NCI-H2171 treated with DMSO at 0.1 percent for 48 hours (cell line): ENCODE data around the gene FCHSD1.
"Not testable (repeated sequence)": the region's sequence is repeated elsewhere in the genome, so short reads cannot be mapped to it uniquely, and the experiment has no call there.

ENCODE experiments used
- DNase-seq: peaks from one replicate; lab custom pipeline; 2025; lab: John Stamatoyannopoulos, UW

The FCHSD1 gene

DNA sequence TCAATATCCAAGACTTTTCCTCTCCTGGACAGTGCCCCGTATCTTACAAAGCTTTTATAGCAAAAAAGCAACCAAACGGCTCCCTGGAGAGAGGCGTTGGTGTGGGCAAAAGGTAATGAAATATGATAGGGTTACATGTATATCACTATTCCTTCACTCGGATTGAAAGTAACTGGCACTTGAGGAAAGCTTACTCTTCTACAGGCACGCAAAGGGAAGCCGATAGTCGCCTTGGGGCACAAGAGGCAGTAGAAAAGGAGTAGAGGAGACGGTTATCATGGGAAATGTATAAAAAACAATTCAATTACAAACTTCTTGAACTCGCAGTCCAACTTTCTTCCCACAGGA, 33.6 kb downstream of the FCHSD1 start:
- no peak for DNase-seq

DNA sequence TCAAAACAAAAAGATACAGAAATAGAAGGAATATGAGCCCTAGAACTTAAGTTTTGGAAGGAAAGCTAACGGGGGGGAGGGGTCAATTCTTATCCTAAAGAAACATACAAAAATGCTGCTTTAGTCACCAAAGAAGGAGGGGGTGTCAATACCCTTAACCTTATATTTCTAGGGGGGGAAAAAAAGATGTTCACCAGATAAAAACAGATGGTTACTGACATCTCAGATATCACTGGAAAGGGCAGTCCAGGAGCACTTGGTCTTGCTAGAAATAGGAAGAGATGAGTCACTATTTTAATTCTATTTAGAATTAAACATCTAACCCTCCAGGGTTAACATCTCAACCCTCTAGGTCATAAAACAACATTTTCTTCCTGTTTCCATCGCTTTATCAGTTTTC, 34.1 kb downstream of the FCHSD1 start:
- no peak for DNase-seq

DNA sequence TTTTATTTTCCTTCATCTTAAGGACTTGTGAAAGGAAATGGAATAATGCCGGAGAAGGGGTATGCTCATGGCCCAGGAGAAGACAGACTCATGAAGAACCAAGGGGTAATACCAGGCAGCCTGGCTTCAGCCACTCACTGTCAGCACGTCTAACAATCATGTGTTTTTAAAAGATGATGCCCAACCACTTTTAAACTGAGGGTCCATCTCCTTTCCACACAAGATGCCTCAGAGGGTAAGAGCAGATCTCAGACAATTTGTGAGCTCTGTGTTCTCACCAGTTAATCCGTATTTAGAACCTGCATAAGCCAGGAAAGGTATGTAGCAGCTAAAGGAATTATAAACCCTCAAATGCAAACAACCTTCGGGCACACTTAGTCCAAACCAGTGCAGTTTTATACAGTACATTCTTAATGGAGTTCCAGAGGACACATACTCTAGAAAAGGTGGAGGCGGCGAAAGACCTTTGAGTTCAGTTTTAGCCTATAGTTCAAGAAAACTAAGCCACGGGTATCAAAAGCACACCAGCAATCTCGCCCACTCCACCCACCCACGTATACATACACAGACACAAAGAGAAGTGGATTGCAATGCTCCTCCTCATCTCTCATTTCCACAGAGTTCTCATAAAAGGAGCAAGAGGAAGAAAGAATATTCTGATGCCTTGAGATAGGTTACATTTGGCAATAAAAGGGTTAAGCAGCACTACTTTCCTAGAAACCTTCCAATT, 35.1 kb downstream of the FCHSD1 start:
- DNase-seq, result no peak

DNA sequence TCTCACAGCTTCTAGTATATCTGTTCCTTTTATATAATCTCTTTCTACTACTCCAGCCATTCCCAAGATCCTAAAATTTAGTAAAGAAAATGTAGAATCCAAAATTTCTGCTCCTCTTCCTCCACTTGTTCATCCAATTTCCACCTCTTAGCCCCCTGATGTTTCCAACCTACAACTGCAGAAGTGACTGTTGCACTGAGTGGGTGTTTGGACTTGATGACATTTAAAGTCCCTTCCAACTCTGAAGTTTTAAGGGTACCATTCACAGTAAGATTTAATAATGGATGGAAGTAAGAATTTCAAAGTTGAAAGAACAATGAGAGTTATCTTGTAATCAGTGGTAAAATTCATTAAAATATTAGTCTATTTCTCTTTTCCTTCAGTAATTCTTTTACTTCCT, 37.9 kb downstream of the FCHSD1 start:
- no peak for DNase-seq

DNA sequence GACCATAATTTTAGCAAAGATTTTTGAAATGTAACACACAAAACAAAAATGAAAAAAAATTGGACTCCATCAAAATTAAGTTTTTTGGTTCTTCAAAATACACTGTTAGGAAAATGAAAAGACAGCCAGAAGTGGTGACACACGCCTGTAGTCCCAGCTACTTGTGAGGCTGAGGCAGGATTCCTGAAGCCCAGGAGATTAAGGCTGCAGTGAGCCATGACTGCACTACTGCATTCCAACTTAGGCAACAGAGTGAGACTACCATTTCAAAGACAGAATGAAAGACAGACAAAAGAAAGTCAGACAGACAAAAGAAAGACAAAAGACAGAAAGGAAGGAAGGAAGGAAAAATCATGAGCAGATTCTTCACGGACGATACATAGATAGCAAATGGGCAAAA, 39.9 kb downstream of the FCHSD1 start:
- DNase-seq, result no peak

DNA sequence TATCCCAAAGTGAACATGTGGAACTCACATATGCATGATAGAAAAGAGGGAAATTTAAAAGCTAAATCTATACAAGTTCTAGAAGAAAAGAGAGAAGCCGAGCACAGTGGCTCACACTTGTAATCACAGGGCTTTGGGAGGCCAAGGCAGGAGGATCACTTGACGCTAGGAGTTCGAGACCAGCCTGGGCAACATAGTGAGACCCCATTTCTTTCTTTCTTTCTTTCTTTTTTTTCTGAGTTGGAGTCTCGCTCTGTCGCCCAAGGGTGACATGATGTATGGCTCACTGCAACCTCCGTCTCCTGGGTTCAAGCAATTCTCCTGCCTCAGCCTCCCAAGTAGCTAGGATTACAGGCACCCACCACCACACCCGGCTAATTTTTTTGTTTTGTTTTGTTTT, 41.3 kb downstream of the FCHSD1 start:
- DNase-seq, result not testable (repeated sequence)

DNA sequence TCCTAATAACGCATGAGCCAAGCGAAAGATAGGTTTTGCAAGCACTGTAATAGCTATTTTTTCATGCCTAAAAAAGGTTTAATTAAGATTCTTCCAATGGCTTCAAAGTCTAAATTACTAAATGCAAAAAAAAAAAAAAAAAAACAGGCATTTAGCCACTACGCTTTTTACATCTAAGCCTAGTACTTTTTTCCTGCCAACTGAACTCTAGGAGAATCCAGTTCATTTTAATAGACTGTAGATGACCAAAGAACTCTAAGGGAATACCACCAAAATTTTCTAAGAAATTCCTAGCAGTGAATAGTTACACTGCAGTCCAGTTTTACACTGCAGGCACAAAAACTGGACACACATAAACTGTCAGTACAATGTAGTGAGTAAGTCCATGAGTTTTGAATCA, 42.2 kb downstream of the FCHSD1 start:
- no peak for DNase-seq

DNA sequence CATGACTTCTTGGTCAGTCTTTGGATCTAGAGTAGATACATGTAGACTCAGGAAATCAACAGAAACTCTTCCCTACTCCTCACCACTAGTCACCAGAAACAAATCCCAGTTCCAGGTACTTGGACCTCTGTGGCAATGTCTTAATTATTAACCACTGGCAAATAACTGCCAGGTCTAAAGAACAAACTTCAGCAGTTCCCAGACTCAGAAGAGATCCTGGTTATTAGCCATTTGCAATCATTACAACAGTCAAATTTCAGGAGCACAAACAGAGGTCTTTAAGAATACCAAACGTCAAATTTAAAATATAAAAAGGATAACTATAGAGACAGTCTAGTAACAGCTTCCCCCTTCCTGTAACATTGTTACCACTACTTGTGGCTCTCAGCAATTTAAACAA, 42.7 kb downstream of the FCHSD1 start:
- no peak for DNase-seq

DNA sequence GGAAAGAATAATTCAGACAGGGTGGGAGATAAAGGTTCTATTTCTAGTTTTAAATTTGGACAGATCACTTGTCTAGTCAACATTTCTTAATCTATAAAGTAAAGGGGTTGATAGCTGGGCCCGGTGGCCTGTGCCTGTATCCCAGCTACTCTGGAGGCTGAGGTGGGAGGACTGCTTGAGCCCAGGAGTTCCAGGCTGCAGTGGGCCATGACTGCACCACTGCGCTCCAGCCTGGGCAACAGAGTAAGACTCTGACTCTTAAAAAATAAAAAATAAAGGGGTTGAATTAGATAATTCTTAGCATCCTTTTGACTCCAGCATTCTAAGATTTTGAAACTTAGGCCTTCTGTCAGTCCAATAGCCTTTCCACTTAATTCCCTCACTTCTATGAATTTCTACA, 43.2 kb downstream of the FCHSD1 start:
- no peak for DNase-seq

DNA sequence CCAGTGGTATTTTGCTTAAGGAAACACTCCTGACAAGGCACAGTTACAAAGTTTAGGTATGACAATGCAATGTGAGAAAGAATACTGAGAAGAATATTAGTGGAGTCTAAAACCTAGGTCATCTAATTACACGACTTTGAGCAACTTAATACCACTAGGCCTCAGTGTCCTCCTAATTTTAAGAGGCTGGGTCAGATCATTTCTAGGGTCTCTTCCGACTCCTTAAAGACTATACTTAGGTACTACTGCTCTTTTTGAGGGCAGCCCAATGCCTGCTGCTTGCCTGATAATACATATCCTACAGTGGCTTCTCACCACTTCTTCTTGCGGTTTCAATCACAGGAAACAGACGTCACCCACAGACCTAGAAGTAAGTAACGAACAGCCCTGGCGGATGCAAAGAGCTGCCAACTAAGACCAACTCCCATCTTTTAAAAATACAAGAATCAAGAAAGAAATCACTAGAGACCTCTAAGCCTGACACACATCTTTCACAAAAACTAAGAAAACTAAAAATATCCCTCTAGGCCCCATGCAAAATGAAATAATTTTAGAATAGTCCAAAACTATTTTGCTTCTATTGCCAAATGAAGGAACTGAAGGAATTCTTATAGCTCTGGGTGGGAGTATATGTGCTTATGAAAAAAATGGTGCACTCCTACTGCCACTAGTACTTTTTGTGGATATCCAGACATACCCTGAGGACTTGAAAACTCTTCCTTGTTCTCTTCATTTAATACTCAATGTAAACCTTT, 45.5 kb downstream of the FCHSD1 start:
- DNase-seq, result no peak

DNA sequence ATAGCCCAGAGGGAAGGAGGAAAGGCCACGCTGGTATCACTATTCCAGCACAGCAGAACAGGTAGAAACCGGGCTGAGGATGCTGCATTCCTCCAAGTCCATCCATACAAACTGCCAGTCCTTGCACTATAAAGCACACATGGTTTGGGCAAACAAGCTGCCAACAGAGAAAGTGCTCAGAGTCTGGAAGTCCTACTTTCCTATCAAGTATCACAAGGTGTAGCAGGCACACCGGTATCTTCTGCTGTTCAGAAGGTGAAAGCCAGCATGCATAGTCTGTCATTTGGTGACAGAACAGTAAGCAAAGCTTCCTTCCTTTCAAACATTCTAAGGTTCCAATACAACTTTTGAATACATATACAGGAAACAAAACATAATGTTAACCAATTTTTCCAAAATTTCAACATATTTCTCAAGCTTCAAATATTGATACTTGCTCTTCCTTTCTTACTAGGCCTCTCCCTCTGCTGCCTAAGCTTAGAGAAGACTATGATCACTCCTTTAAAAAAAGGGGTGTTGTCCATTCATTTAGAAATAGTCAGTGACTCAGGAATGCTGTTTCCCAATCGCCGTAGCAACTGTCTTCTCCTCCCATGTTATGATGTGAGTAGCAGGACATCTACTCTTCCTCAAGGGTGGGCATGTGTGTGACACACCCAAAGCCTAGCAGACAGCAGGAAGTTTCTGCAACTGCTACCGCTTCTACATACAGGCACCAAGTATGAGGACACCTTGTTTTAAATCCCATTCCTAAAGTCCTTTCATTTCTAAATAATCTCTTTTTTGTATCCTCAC, 47.1 kb downstream of the FCHSD1 start:
- no peak for DNase-seq

DNA sequence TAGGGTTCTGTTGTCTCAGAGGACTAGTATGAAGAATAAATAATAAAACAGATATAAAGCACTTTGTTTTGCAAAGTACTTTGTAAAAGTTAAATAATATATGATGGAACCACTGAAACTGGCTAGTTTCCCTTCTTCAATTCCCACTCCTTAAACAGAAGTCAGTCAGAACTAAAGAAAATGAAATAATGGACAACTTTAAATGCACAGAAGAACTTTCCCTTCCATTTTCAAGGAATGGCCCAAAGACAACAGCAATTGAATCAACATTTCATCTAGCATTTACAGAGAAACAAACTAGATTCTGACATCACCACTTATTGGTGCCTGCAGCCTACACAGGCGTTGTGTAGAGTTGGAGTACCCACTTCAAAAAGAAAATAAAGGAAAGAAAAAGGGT, 48.6 kb downstream of the FCHSD1 start:
- DNase-seq, result no peak

DNA sequence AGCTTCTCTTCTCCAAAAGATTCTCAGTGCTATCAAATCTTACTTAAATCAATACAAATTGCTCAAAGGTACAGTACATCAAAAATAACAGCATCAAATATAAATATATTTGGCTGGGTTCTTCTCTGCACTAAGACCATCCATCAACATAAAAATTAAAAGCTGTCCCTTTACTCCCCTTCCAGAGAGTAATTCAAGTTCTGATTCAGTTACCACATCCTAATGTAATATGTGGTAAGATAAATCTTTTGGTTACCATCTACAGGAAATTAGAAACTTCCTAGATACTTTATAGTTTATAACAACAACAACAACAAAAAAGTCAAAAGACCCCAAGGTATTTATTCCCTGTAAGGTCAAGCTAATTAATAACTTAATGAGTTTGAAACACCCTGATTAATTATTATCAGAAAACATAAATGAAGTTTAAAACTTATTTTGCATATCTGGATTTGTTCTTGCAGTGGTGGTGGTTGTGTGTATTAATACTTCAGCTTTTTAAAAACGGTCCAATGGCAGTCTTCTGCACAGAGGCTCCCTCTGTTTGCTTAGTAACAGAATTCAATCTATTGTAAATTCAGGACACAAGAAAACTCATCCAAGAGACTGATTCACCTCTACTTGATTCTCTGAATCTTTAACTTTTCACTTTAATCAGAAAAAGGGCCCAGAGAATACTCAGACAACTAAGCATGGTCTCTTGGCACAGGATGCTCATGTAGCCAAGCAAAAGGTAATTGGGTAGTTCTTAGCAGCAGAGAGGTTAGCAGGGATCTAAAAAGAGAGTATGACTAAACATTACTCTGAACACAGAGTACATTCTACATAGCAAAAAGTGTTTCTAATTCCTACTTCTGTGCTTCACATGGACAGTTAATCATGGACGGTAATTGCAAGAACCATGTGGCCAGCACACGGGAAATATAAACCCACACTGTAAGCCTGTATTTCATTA, 52.5 kb downstream of the FCHSD1 start:
- no peak for DNase-seq

DNA sequence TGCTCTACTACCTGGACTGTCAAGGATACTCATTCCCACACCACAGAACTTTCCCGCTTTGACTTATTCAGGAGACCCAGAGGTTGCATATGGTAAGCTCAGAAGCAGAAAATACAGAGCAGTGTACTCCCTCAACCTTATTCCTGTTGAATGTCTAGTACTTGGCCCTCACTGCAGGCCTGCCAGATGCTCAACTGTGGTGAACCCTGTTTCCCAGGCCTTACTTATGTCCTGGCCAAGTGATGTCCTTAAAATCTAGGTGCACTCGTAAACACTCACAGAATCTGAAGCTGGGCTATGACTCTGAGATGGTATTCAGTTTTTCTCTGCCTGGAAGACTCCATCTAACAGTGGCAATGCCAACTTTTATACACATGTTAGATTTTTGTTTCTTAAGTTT, 53.4 kb downstream of the FCHSD1 start:
- DNase-seq, result no peak

DNA sequence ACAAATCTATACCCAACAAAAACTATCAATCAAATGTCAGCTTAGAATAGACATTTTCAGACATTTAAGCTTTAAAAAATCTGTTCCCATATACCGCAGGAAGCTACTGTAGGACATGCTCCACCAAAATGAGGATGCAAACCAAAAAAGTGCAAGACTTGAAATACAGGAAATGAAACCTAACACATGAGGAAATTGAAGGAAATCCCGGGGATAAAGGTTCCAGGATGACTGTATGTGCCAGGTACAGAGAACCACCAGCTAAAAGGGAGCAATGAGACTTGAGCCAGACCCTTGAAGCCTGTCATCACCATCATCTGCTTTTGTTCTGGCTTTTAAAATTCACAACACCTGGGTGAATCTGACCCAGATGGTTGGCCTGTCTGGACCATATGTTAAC, 53.8 kb downstream of the FCHSD1 start:
- DNase-seq, result peak; percentile 76

DNA sequence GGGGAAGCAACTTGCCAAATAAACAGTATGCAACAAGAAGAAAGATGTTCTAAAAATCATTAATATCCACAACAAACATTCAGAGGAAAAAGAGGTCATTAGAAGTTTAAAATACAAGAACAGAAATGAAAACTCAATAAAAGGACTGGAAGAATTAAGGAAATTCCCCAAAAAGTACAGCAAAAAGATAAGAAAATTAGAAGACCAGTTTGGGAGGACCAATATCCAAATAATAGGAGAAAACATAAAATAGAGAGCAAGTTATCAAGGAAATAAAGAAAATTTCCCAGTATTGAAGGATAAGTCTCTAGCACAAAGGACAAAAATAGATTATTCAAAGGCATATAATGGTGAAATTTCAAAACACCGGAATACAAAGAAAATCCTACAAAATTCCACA, 54.4 kb downstream of the FCHSD1 start:
- DNase-seq, result no peak

DNA sequence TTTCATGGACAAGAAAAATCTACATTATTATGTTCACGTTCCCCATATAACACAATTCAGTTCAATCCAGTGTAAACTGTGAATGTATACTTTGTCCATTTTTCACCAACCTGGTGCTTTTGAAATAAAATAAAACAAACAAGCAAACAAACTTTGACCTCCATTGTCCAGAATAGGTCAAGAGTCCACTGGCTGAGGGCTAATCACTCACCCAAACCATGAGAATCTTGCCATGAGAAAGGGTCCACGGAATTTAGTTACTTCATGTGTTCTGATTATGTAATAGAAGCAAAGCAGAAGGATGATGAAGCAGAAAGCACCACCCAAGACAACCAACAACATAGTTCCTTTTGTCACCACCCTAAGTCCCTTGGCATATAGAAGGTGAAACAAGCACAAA, 61.1 kb downstream of the FCHSD1 start:
- no peak for DNase-seq
